Neural cell (in vitro differentiated cells): ENCODE data around the gene PSMG4.

ENCODE experiments used
- EP300 ChIP-seq: fragments of 450-650 bp; conservative IDR thresholded peaks from 2 replicates; pipeline ENCODE4 v1.6.1; 2014; ENCODE audit warnings: antibody characterized with exemption, mild to moderate bottlenecking, moderate library complexity; ENCODE audit not compliant: poor library complexity, severe bottlenecking
- EZH2 ChIP-seq: fragments of 200-600, 300-800 bp; shearing (Covaris generic), sonication (generic); IDR thresholded peaks from 2 replicates; pipeline ENCODE4 v1.6.1; 2014; ENCODE audit warnings: antibody characterized with exemption, low read length, borderline replicate concordance, mild to moderate bottlenecking; ENCODE audit not compliant: insufficient read depth, poor library complexity, severe bottlenecking
- MXI1 ChIP-seq: fragments of 450-650 bp; conservative IDR thresholded peaks from 2 replicates; pipeline ENCODE4 v1.6.1; 2014; ENCODE audit warnings: antibody characterized with exemption, mild to moderate bottlenecking; ENCODE audit not compliant: poor library complexity, severe bottlenecking
- POLR2AphosphoS5 ChIP-seq: IDR thresholded peaks from 2 replicates; pipeline ENCODE4 v1.6.1; 2012
- RAD21 ChIP-seq: fragments of 450-650 bp; conservative IDR thresholded peaks from 2 replicates; pipeline ENCODE4 v1.6.1; 2014; ENCODE audit warnings: antibody characterized with exemption, mild to moderate bottlenecking, moderate library complexity
- SMC3 ChIP-seq: fragments of 450-650 bp; conservative IDR thresholded peaks from 2 replicates; pipeline ENCODE4 v1.6.1; 2014; ENCODE audit warnings: antibody characterized with exemption, mild to moderate bottlenecking, moderate library complexity; ENCODE audit not compliant: poor library complexity
- TAF1 ChIP-seq: IDR thresholded peaks from 2 replicates; pipeline ENCODE4 v1.6.1; 2012; ENCODE audit warnings: low read depth
- TF ChIP-seq, protein P1 (sequence below): fragments of 450-650 bp; IDR thresholded peaks from 2 replicates; pipeline ENCODE4 v1.5.1; 2014; ENCODE audit warnings: antibody characterized with exemption, mild to moderate bottlenecking, moderate library complexity; ENCODE audit not compliant: poor library complexity, severe bottlenecking
- TF ChIP-seq, protein P2 (sequence below): IDR thresholded peaks from 2 replicates; pipeline ENCODE4 v1.6.1; 2012; ENCODE audit warnings: borderline replicate concordance

GRCh38 chr6:3305216-3305565, 46.4 kb downstream of the PSMG4 start:
- TF ChIP-seq EZH2 = no peak
- TF ChIP-seq, protein P1, sequence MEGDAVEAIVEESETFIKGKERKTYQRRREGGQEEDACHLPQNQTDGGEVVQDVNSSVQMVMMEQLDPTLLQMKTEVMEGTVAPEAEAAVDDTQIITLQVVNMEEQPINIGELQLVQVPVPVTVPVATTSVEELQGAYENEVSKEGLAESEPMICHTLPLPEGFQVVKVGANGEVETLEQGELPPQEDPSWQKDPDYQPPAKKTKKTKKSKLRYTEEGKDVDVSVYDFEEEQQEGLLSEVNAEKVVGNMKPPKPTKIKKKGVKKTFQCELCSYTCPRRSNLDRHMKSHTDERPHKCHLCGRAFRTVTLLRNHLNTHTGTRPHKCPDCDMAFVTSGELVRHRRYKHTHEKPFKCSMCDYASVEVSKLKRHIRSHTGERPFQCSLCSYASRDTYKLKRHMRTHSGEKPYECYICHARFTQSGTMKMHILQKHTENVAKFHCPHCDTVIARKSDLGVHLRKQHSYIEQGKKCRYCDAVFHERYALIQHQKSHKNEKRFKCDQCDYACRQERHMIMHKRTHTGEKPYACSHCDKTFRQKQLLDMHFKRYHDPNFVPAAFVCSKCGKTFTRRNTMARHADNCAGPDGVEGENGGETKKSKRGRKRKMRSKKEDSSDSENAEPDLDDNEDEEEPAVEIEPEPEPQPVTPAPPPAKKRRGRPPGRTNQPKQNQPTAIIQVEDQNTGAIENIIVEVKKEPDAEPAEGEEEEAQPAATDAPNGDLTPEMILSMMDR = no peak
- TF ChIP-seq POLR2AphosphoS5 = no peak
- TF ChIP-seq, protein P2, sequence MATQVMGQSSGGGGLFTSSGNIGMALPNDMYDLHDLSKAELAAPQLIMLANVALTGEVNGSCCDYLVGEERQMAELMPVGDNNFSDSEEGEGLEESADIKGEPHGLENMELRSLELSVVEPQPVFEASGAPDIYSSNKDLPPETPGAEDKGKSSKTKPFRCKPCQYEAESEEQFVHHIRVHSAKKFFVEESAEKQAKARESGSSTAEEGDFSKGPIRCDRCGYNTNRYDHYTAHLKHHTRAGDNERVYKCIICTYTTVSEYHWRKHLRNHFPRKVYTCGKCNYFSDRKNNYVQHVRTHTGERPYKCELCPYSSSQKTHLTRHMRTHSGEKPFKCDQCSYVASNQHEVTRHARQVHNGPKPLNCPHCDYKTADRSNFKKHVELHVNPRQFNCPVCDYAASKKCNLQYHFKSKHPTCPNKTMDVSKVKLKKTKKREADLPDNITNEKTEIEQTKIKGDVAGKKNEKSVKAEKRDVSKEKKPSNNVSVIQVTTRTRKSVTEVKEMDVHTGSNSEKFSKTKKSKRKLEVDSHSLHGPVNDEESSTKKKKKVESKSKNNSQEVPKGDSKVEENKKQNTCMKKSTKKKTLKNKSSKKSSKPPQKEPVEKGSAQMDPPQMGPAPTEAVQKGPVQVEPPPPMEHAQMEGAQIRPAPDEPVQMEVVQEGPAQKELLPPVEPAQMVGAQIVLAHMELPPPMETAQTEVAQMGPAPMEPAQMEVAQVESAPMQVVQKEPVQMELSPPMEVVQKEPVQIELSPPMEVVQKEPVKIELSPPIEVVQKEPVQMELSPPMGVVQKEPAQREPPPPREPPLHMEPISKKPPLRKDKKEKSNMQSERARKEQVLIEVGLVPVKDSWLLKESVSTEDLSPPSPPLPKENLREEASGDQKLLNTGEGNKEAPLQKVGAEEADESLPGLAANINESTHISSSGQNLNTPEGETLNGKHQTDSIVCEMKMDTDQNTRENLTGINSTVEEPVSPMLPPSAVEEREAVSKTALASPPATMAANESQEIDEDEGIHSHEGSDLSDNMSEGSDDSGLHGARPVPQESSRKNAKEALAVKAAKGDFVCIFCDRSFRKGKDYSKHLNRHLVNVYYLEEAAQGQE = no peak
- TF ChIP-seq EP300 = no peak
- no peak for TF ChIP-seq TAF1
- no peak for TF ChIP-seq RAD21
- no peak for TF ChIP-seq MXI1
- TF ChIP-seq SMC3 = no peak
